GM12878 (cell line): ENCODE data around the gene WNK2. TPM values are rescaled to one million over a fixed set of nuclear protein-coding genes. Genes with fewer than 3 reads are reported as not detected.

Experiments
- ATAC-seq: fragments of 200-7000 bp; cut with Tn5 transposase; 3 replicates; pipeline ENCODE4 v1.9.1; 2020; ENCODE audit warnings: mild to moderate bottlenecking, moderate library complexity
- BruUV-seq: library from RNA; stranded (reverse); fragments of 400-500 nt; replicated peaks from 2 replicates; lab custom pipeline; 2021; lab: Mats Ljungman, UMichigan
- CTCF ChIA-PET: fragments of 300-600 bp; sonication (Branson Sonifier 250); formaldehyde crosslinking; extraction: SDS; loops from one replicate; lab custom pipeline; 2021; ENCODE audit warnings: inconsistent platforms; lab: Yijun Ruan, JAX
- POLR2A ChIA-PET: fragments of 350-600 bp; formaldehyde crosslinking; extraction: SDS; loops from one replicate; lab custom pipeline; 2021; ENCODE audit warnings: inconsistent platforms; lab: Charles Lee
- RAD21 ChIA-PET: fragments of 300-600 bp; sonication (Branson Sonifier 250); formaldehyde crosslinking; loops from one replicate; lab custom pipeline; 2023; ENCODE audit warnings: antibody characterized with exemption; ENCODE audit not compliant: unreplicated experiment; lab: Charles Lee
- SMC1A ChIA-PET: fragments of 300-600 bp; sonication (Branson Sonifier 250); formaldehyde crosslinking; loops from one replicate; lab custom pipeline; 2023; ENCODE audit not compliant: unreplicated experiment, uncharacterized antibody; lab: Charles Lee
- DNase-seq: peaks from one replicate; pipeline ENCODE4 v3.0.0-alpha.2; 2011; ENCODE audit warnings: low read depth, low spot score
- FAIRE-seq: peaks from 3 replicates; lab custom pipeline; 2011; peaks lifted over from hg19 to GRCh38; lab: Jason Lieb, UNC
- H2AFZ ChIP-seq: 2 replicates; pipeline ENCODE4 v1.6.0; 2011; ENCODE audit warnings: low read depth, low read length, control low read depth; ENCODE audit not compliant: control insufficient read depth
- H3K27ac ChIP-seq: 2 replicates; pipeline ENCODE4 v1.5.1; 2011; ENCODE audit warnings: control low read depth; ENCODE audit not compliant: control insufficient read depth, insufficient read depth
- H3K27me3 ChIP-seq, 2 experiments: replicated peaks in 1 of 2; 2 replicates each; pipeline versions ENCODE4 v1.6.0 to v1.6.1; 2011; ENCODE audit warnings: low read length in 1 of 2; ENCODE audit not compliant: control insufficient read depth in 2 of 2, insufficient read depth in 2 of 2
- H3K36me3 ChIP-seq, 2 experiments: 2 replicates each; pipeline ENCODE4 v1.5.1; 2011; ENCODE audit warnings: low read length in 1 of 2; ENCODE audit not compliant: control insufficient read depth in 2 of 2, insufficient read depth in 2 of 2
- H3K4me1 ChIP-seq: 2 replicates; pipeline ENCODE4 v1.6.1; 2011; ENCODE audit warnings: mild to moderate bottlenecking, low read length, moderate library complexity, mixed read lengths; ENCODE audit not compliant: control insufficient read depth, insufficient read depth
- H3K4me2 ChIP-seq: 2 replicates; pipeline ENCODE4 v1.6.0; 2011; ENCODE audit warnings: control low read depth; ENCODE audit not compliant: control insufficient read depth, insufficient read depth
- H3K4me3 ChIP-seq: fragments of 200-600 bp; sonication (generic); 2 replicates; pipeline ENCODE4 v1.5.1; 2016
- H3K79me2 ChIP-seq: 2 replicates; pipeline ENCODE4 v1.6.0; 2011; ENCODE audit warnings: low read length; ENCODE audit not compliant: control insufficient read depth, insufficient read depth
- H3K9ac ChIP-seq: 2 replicates; pipeline ENCODE4 v1.8.0; 2011; ENCODE audit warnings: low read length, control low read depth, mixed read lengths; ENCODE audit not compliant: control insufficient read depth, insufficient read depth
- H3K9me3 ChIP-seq: replicated peaks from 3 replicates; pipeline ENCODE4 v1.5.1; 2011; ENCODE audit warnings: mild to moderate bottlenecking, low read length; ENCODE audit not compliant: control insufficient read depth, insufficient read depth
- H4K20me1 ChIP-seq: 2 replicates; pipeline ENCODE4 v1.6.0; 2011; ENCODE audit not compliant: control insufficient read depth, insufficient read depth
- ATF7 ChIP-seq: fragments of 450-650 bp; IDR thresholded peaks from 2 replicates; pipeline ENCODE4 v1.6.1; 2016; ENCODE audit warnings: low read depth, mild to moderate bottlenecking
- CBFB ChIP-seq: IDR thresholded peaks from 2 replicates; pipeline ENCODE4 v1.6.1; 2016; ENCODE audit warnings: antibody characterized with exemption, low read depth
- CHD1 ChIP-seq: IDR thresholded peaks from 2 replicates; pipeline ENCODE4 v1.6.1; 2012; ENCODE audit warnings: low read depth, low read length, improper control_type of control experiment
- CREM ChIP-seq: IDR thresholded peaks from 2 replicates; pipeline ENCODE4 v1.6.1; 2014; ENCODE audit warnings: antibody characterized with exemption, low read depth
- IRF5 ChIP-seq: fragments of 450-650 bp; IDR thresholded peaks from 2 replicates; pipeline ENCODE4 v1.6.1; 2017; ENCODE audit warnings: borderline replicate concordance
- LARP7 ChIP-seq: fragments of 450-650 bp; IDR thresholded peaks from 2 replicates; pipeline ENCODE4 v1.6.1; 2017; ENCODE audit warnings: mild to moderate bottlenecking
- NFIC ChIP-seq: IDR thresholded peaks from 2 replicates; pipeline ENCODE4 v1.6.1; 2012; ENCODE audit warnings: low read depth, mild to moderate bottlenecking, inconsistent platforms, low read length, moderate library complexity
- NFYB ChIP-seq: IDR thresholded peaks from 2 replicates; pipeline ENCODE4 v1.6.1; 2011; ENCODE audit warnings: low read depth, mild to moderate bottlenecking, low read length, improper control_type of control experiment, moderate library complexity; ENCODE audit not compliant: insufficient read depth
- SMAD1 ChIP-seq: fragments of 450-650 bp; IDR thresholded peaks from 2 replicates; pipeline ENCODE4 v1.6.1; 2018; ENCODE audit warnings: mild to moderate bottlenecking, low read depth; ENCODE audit not compliant: partially characterized antibody
- ZNF592 ChIP-seq: fragments of 450-650 bp; IDR thresholded peaks from 2 replicates; pipeline ENCODE4 v1.6.1; 2017; ENCODE audit warnings: mild to moderate bottlenecking, moderate library complexity
- ZSCAN29 ChIP-seq: fragments of 450-650 bp; IDR thresholded peaks from 2 replicates; pipeline ENCODE4 v1.6.1; 2017; ENCODE audit warnings: mild to moderate bottlenecking, moderate library complexity
- WGBS: methylation state at CpG from one replicate; pipeline ENCODE4 v1.1.6; 2016; ENCODE audit warnings: low lambda C conversion rate; ENCODE audit not compliant: insufficient replicate concordance, insufficient coverage; ENCODE audit errors: missing lambda C conversion rate; 5-methylcytosine and 5-hydroxymethylcytosine counted together
- in situ Hi-C: fragments of 300-500 bp; cut with MboI; formaldehyde crosslinking; loops from 9 replicates; pipeline ENCODE4 v1.14.3; 2018; ENCODE audit warnings: mixed read lengths
- intact Hi-C: fragments of 100-400 bp; cut with micrococcal nuclease; formaldehyde crosslinking; loops from one replicate; pipeline ENCODE4 v1.14.2; 2022; ENCODE audit not compliant: unreplicated experiment
- polyA plus RNA-seq, 11 experiments: library from polyadenylated mRNA; depleted of rRNA in 4 of 11; unstranded in 6 of 11; stranded (reverse) in 5 of 11; fragments of >200 nt; fragmentation: Nextera tagmentation in 4 of 11; fragmentation: Illumina TruSeq in 1 of 11; extraction: Ambion mirVana in 4 of 11; extraction: Trizol in 1 of 11; gene quantifications; 1 replicate in 1 of 11; 2 replicates in 10 of 11; pipeline versions ENCODE4 v1.2.1 to v1.2.3, GENCODE V29; 2011 to 2016; ENCODE audit warnings: inconsistent platforms in 2 of 11, missing spikeins in 2 of 11, low read depth in 1 of 11
- total RNA-seq, 4 experiments: library from RNA; depleted of rRNA in 3 of 4; stranded (reverse); fragments of >200 nt in 3 of 4; fragmentation: Illumina TruSeq in 1 of 4; extraction: Trizol in 1 of 4; gene quantifications; 2 replicates each; pipeline versions ENCODE4 v1.2.1 to v1.2.3, GENCODE V29; 2013 to 2021

Gene WNK2
- total and polyA plus RNA-seq, 10 of the 15 experiments (the other 5 are each of a cell fraction or from before 2014, with no cell fraction given): 0.15 TPM; not detected in 9

- ChIA-PET RAD21 (no interaction called here), SMC1A (no interaction called here)
- intact Hi-C loops: no loop called here
- Histone ChIP-seq H3K4me1 (no peaks in the 10 kb centered on the region), H3K27ac (no peak overlapping the region), H3K9me3 (no peaks in the 10 kb centered on the region), H3K36me3 (no peaks in the 10 kb centered on the region), H3K4me2 (no peak overlapping the region), H3K79me2 (no peaks in the 10 kb centered on the region)
- WGBS: 50% methylated on average over 1 of the region's 1 CpG
- FAIRE-seq: no peak
- no TSS peak for BruUV-seq
- no peak for ATAC-seq
- TF ChIP-seq LARP7 (no peak), CREM (no peak)
- TF ChIP-seq, all 136 proteins: peak for 0
- ChIA-PET CTCF (no interaction called here), POLR2A (no interaction called here)
- Histone ChIP-seq H2AFZ (no peak overlapping the region), H4K20me1 (no peaks in the 10 kb centered on the region), H3K4me3 (no peak overlapping the region), H3K27me3 (peaks cover 2 to 6% of the 10 kb centered on the region in 2 experiments; a peak in 2 of 4 replicates), H3K9ac (no peak overlapping the region)
- in situ Hi-C loops: loop anchor here (10.0 kb wide), 1 partner anchor 795 kb away; no protein-coding TSS in a partner anchor
- no peak for DNase-seq
Observed at GRCh38 chr9:93169444-93169843, 14.5 kb upstream of the WNK2 start.

- no TSS peak for BruUV-seq
- WGBS: 15% methylated on average over 8 of the region's 8 CpGs
- Histone ChIP-seq H3K79me2 (no peaks in the 10 kb centered on the region), H3K4me3 (no peak overlapping the region), H2AFZ (no peak overlapping the region), H3K4me2 (no peak overlapping the region), H3K36me3 (no peaks in the 10 kb centered on the region), H4K20me1 (no peaks in the 10 kb centered on the region), H3K4me1 (no peaks in the 10 kb centered on the region), H3K9me3 (no peaks in the 10 kb centered on the region), H3K9ac (no peak overlapping the region), H3K27me3 (peaks cover 2 to 6% of the 10 kb centered on the region in 2 experiments; a peak in 2 of 4 replicates), H3K27ac (no peak overlapping the region)
- POLR2A ChIA-PET: no interaction called here
- ATAC-seq (no peak), FAIRE-seq (no peak), DNase-seq (no peak)
- intact Hi-C loops (no loop called here), in situ Hi-C loops (no loop called here)
- SMC1A ChIA-PET: no interaction called here
- RAD21 ChIA-PET: no interaction called here
- CTCF ChIA-PET: interaction anchor here (0.5 to 0.6 kb wide), 2 partner anchors 265 to 649 kb away, joined by 3 read pairs; no protein-coding TSS in a partner anchor
- TF ChIP-seq IRF5 (no peak), ATF7 (no peak), ZNF592 (no peak), NFIC (no peak), CHD1 (no peak), CBFB (no peak), ZSCAN29 (no peak), NFYB (no peak), SMAD1 (no peak)
Observed at GRCh38 chr9:93170571-93170970, 13.4 kb upstream of the WNK2 start.
